WERI-Rb-1 (cell line): ENCODE results near the gene CDA.

ENCODE experiments used
- DNase-seq: peaks from one replicate; pipeline ENCODE4 v3.0.0-alpha.2; 2020
- H3K27ac ChIP-seq: fragments of 250-450 bp; sonication (Bioruptor Pico); 2 replicates; pipeline ENCODE4 v1.5.1; 2020; ENCODE audit warnings: mild to moderate bottlenecking, moderate library complexity
- H3K27me3 ChIP-seq: fragments of 250-450 bp; sonication (Bioruptor Pico); 2 replicates; pipeline ENCODE4 v1.5.1; 2021; ENCODE audit warnings: mild to moderate bottlenecking, low read depth, moderate library complexity; ENCODE audit not compliant: insufficient read depth, severe bottlenecking
- H3K36me3 ChIP-seq: fragments of 250-450 bp; sonication (Bioruptor Pico); 2 replicates; pipeline ENCODE4 v1.5.1; 2020; ENCODE audit warnings: mild to moderate bottlenecking, moderate library complexity
- H3K4me3 ChIP-seq: 2 replicates; pipeline ENCODE4 v1.5.1; 2011; ENCODE audit warnings: low read depth, mild to moderate bottlenecking, control low read depth, low read length
- H3K9me3 ChIP-seq: fragments of 250-450 bp; sonication (Bioruptor Pico); 2 replicates; pipeline ENCODE4 v1.5.1; 2021; ENCODE audit warnings: mild to moderate bottlenecking, moderate library complexity; ENCODE audit not compliant: severe bottlenecking
- TF ChIP-seq, protein P1 (sequence below): IDR thresholded peaks from 2 replicates; pipeline ENCODE4 v1.5.1; 2011; ENCODE audit warnings: low read depth, mild to moderate bottlenecking, control low read depth, inconsistent platforms, low read length

Gene CDA

DNA sequence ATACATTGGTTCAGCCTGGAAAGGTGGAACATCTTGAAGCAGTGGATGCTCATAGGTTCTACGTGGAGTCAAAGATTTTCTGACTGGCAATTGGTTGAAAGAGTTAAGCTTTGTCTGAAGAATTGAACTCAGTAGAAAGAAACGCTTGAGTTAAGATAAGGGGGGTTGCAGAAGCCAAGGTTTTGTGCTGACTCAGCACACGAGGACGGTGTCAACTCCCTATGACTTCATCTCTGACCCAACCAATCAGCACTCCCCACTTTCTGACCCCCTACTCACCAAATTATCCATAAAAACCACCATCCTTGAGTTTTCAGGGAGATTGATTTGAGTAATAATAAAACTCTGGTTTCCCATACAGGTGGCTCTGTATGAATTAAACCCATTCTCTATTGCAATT is 41.8 kb downstream of the CDA start:
- Histone ChIP-seq H3K9me3 (peaks cover 4% of the 10 kb centered on the region), H3K36me3 (no peaks in the 10 kb centered on the region), H3K27me3 (no peaks in the 10 kb centered on the region), H3K4me3 (no peak overlapping the region), H3K27ac (no peak overlapping the region)
- DNase-seq: no peak
- TF ChIP-seq, protein P1, sequence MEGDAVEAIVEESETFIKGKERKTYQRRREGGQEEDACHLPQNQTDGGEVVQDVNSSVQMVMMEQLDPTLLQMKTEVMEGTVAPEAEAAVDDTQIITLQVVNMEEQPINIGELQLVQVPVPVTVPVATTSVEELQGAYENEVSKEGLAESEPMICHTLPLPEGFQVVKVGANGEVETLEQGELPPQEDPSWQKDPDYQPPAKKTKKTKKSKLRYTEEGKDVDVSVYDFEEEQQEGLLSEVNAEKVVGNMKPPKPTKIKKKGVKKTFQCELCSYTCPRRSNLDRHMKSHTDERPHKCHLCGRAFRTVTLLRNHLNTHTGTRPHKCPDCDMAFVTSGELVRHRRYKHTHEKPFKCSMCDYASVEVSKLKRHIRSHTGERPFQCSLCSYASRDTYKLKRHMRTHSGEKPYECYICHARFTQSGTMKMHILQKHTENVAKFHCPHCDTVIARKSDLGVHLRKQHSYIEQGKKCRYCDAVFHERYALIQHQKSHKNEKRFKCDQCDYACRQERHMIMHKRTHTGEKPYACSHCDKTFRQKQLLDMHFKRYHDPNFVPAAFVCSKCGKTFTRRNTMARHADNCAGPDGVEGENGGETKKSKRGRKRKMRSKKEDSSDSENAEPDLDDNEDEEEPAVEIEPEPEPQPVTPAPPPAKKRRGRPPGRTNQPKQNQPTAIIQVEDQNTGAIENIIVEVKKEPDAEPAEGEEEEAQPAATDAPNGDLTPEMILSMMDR: no peak

DNA sequence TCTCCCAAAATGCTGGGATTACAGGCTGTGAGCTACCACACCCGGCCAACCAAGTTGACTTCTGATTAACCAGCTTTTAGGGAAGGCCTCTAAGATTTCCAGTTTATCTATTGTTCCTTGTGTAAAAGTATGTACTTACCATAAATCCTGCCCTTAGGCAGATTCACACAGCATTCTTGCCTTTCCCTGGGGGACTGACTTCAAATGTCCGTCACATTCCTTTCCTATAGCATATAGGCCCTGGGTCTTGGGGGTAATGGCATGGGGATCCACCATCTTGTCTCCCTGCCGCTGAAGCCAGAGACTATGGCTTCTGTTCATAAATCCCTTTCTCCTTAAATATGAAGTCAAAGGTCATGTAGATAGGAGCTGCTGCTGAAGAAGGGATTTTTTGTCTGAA is 43.5 kb downstream of the CDA start:
- Histone ChIP-seq H3K4me3 (no peak overlapping the region), H3K27ac (no peak overlapping the region), H3K9me3 (peaks cover 4% of the 10 kb centered on the region), H3K36me3 (no peaks in the 10 kb centered on the region), H3K27me3 (no peaks in the 10 kb centered on the region)
- TF ChIP-seq, protein P1: no peak
- no peak for DNase-seq

DNA sequence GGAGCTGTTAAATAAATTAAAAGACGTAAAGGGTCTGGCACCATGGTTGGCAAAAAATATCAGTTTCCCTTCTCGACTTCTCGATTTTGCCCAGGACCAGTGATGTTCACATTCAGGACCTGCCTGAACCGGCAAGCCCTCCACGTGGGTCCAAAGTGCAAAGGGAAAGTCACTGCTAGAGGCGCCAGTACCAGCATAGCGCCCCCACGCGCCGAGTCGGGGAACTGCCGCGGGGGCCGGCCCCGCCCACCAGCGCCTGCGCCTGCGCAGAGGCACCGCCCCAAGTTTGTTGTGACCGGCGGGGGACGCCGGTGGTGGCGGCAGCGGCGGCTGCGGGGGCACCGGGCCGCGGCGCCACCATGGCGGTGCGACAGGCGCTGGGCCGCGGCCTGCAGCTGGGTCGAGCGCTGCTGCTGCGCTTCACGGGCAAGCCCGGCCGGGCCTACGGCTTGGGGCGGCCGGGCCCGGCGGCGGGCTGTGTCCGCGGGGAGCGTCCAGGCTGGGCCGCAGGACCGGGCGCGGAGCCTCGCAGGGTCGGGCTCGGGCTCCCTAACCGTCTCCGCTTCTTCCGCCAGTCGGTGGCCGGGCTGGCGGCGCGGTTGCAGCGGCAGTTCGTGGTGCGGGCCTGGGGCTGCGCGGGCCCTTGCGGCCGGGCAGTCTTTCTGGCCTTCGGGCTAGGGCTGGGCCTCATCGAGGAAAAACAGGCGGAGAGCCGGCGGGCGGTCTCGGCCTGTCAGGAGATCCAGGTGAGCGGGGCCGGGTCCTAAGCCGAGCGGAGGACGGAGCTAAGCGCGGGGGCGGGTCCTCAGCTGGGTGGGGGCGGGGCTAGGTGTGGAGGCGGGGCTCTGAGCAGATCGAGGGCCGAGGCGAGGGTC is 44.5 kb downstream of the CDA start, which contains the start of gene PINK1:
TSS of gene PINK1 (plus strand) at position 269 of the 875 bp plus-strand sequence. CDS start at position 360, 91 bp downstream.
- H3K27ac ChIP-seq: peak within 1 kb of the TSS; percentile 83
- peaks cover 2% of the 10 kb centered on the region for H3K9me3 ChIP-seq
- peak within 1 kb of the TSS; percentile 62 for H3K4me3 ChIP-seq
- no peaks in the 10 kb centered on the region for H3K27me3 ChIP-seq
- DNase-seq: peak; percentile 83
- TF ChIP-seq, protein P1: peak; percentile 91
- peaks cover 7% of the 10 kb centered on the region for H3K36me3 ChIP-seq

DNA sequence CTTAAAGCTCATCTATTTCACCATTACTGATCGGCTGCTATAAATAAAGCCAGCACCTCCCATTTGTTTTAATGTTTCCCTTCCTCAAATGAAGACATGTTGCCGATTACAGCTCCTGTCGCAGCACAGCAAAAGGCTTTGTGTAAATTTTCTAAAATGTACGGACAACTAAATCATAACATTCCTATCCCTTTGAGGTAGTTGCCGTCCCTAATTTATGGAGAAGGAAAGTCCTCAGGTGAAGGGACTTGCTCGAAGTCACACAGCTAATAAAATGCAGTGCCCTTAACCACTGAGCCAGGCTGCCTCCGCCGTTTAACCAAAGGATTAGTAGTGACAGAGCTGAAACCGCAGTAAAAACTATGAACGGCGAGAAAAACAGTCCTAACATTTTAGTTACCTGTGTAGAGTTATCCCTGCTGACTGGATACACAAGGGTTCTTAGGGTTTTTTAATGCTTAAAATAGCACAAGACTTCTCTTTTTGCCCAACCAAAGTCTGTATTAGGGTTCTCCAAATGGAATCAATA is 45.2 kb downstream of the CDA start:
- H3K9me3 ChIP-seq: no peaks in the 10 kb centered on the region
- peak overlapping the region; percentile 62 for H3K4me3 ChIP-seq
- DNase-seq: no peak
- peaks cover 7% of the 10 kb centered on the region for H3K36me3 ChIP-seq
- H3K27ac ChIP-seq: peak overlapping the region; percentile 44
- TF ChIP-seq, protein P1: no peak
- H3K27me3 ChIP-seq: no peaks in the 10 kb centered on the region

DNA sequence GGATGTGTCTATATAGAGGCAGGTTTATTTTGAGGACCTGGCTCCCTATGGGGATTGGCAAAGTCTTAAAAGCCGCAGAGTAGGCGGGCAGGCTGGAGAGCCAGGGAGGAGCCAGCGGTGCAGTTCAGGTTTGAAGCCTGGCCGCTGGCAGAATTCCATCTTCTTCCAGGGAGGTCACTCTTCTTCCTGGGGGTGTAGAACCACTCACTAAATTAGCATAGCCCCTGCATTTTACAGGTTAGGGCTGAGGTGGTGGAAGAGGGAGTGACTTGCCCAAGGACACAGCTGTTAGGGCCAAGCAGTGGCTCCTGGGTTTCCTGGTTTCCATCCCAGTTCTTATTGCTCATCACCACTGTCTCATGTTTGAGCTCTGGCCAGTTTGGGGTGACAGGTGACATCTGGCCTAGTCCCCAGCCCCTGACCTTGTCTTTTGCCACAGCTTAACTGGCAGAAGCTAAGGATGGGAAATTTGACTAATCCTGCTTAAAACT is 45.7 kb downstream of the CDA start:
- TF ChIP-seq, protein P1: no peak
- peak overlapping the region; percentile 44; the same call in 1 of the 2 replicates for H3K27ac ChIP-seq
- H3K4me3 ChIP-seq: peak overlapping the region; percentile 62
- H3K36me3 ChIP-seq: peaks cover 7% of the 10 kb centered on the region
- H3K9me3 ChIP-seq: no peaks in the 10 kb centered on the region
- H3K27me3 ChIP-seq: no peaks in the 10 kb centered on the region
- peak; percentile 64 for DNase-seq
